GM19438 (cell line): ENCODE results near the gene OLFM4.

Source experiments
- ATAC-seq: cut with Tn5 transposase; IDR thresholded peaks from one replicate; pipeline ENCODE4 v1.9.1; 2021; ENCODE audit warnings: low read depth; ENCODE audit not compliant: unreplicated experiment

OLFM4 gene, protein sequence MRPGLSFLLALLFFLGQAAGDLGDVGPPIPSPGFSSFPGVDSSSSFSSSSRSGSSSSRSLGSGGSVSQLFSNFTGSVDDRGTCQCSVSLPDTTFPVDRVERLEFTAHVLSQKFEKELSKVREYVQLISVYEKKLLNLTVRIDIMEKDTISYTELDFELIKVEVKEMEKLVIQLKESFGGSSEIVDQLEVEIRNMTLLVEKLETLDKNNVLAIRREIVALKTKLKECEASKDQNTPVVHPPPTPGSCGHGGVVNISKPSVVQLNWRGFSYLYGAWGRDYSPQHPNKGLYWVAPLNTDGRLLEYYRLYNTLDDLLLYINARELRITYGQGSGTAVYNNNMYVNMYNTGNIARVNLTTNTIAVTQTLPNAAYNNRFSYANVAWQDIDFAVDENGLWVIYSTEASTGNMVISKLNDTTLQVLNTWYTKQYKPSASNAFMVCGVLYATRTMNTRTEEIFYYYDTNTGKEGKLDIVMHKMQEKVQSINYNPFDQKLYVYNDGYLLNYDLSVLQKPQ

GRCh38 chr13:53028637-53029203, at the start of gene OLFM4:
TSS of gene OLFM4 (plus strand) at chr13:53028813. CDS start at chr13:53028837, 24 bp downstream.
- ATAC-seq: no peak

- no peak for ATAC-seq
Measured at GRCh38 chr13:52978989-52979388, 49.6 kb upstream of the OLFM4 start.

DNA sequence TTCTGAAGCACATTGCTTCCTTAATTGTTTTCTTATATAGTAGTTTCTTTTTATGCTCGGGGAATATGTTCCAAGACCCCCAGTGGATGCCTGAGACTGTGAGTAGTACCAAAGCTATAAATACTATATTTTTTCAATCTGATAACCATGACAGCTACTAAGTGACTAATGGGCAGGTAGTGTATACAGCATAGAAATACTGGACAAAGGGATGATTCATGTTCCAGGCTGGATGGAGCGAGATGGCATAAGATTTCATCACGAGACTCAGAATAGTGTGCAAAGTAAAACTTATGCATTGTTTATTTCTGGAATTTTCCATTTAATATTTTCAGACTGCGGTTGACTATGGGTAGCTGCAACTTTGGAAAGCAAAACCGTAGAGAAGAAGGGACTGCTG, 47.9 kb upstream of the OLFM4 start:
- no peak for ATAC-seq

DNA sequence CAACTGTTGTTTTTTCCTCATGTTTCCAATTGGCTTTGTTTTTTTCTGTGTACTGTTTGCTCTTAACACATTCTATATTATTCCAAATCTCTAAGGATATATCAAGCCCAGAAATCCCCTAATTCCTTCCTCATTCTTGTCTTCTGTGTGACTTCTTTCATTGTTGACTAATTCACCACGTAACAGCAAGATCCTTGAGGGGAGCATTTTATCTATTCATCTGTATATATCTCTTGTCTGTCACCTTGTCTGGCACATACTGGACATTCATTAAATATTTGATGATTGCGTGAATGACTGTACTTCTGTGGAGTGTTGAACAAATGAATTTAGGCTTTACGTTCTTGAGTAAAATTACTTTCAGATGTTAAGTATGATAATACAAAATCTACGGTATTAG, 44.8 kb upstream of the OLFM4 start:
- ATAC-seq: no peak

- ATAC-seq: no peak
Measured at GRCh38 chr13:52984881-52985363, 43.7 kb upstream of the OLFM4 start.

GRCh38 chr13:52991344-52992020, 37.1 kb upstream of the OLFM4 start:
- no peak for ATAC-seq

GRCh38 chr13:52992110-52992509, 36.5 kb upstream of the OLFM4 start:
- ATAC-seq: no peak

GRCh38 chr13:52994051-52994450, 34.6 kb upstream of the OLFM4 start:
- ATAC-seq: no peak

DNA sequence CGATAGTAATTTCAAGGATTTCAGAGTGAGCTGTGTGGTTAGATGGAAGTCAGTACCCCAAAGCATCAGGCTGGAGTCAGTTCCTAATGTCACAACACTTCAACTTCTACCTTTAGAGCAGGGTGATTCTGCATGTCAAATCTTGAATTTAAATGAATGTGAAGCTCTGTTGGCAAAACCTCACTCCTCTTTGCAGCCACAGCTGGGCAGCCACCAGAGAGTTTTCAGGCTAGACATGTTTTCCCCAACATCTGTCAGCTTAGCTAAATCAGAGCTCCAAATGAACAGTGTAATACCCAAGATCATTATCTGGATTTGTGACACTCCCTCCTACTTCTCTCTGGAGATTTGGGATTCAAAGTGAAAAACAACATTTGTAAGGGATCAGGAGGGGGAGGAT, 33.7 kb upstream of the OLFM4 start:
- ATAC-seq: no peak

DNA sequence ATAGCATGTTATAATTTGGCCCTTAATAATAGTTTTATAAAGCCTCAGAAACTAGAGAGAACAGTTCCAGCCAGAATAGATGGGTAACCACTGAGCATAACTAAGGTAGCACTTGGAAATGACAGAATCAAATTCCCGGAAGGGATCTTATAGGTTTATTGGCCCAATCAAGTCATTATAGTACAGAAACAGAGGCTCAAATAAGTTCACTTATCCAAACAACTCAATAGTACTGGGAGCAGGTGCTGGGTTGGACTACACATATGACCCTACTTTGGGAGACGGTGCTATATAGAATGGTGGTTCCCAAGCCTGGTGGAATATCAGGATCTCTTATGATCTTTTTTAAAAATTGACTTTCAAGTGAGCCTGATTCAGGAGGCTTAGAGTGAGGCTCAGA, 32.7 kb upstream of the OLFM4 start:
- no peak for ATAC-seq

DNA sequence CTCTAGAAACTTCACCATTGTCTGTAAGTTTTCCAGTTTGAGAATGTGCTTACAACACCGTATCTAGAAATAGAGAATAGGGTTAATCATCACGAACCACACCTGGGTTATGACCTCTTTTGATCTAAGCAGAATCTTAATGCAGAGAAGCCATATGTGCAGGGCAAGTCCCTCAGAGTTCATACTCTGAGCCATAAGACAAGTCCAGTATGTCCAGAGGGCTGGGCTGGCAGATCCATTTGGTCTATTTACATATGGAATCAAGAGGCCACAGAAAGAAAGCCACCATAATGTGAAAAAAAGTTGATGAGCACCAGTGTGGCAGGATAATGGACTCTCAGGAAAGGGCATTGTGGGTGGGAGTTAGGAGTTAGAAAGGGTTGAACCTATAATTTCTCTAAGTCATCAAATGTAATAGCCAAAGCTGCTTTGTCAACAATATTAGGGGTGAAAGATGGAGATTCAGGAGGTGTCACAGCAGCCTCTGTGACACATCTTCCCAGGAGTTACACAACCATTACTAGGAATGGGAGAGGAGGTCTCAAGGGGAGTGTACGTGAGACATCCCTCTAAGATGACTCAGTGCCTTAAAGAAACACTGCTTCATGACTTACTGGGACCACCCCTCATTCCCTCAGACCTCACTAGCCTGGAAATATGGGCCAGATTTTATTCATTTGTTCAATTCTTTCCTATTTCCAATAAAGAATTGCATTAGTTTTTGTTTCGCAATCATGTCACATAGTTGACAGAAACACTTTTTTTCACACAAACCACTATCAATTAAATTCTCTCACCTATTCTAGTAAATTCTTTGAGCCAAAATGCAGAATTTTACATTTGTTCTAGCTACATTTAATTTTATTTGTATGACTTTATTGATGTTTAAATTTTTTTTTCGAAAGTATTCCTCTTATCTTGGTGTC, 30.4 kb upstream of the OLFM4 start:
- no peak for ATAC-seq

GRCh38 chr13:52999093-52999696, 29.4 kb upstream of the OLFM4 start:
- ATAC-seq: no peak

GRCh38 chr13:53001444-53002225, 27.0 kb upstream of the OLFM4 start:
- ATAC-seq: no peak

GRCh38 chr13:53004573-53004972, 24.0 kb upstream of the OLFM4 start:
- ATAC-seq: no peak

GRCh38 chr13:53005626-53006025, 23.0 kb upstream of the OLFM4 start:
- no peak for ATAC-seq

DNA sequence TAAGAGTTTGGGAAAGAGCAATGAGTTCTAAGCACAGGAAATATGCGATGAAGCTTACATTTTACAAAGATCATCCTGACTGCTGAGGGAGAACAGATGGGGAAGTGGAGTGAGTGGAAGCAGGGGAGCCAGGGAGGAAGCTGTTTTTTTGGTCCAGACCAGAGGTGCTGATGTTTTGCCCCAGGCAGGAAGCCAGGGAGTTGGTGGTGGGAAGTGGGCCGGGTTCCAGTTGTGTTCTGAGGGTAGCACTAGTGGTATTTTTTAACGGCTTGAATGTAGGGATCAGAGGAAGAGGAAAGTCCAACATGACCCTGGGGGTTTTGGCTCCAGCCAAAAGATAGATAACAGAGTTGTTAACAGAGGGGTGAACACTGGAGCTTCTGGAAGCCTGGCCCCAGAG, 20.7 kb upstream of the OLFM4 start:
- no peak for ATAC-seq

GRCh38 chr13:53010374-53011105, 18.1 kb upstream of the OLFM4 start:
- no peak for ATAC-seq

DNA sequence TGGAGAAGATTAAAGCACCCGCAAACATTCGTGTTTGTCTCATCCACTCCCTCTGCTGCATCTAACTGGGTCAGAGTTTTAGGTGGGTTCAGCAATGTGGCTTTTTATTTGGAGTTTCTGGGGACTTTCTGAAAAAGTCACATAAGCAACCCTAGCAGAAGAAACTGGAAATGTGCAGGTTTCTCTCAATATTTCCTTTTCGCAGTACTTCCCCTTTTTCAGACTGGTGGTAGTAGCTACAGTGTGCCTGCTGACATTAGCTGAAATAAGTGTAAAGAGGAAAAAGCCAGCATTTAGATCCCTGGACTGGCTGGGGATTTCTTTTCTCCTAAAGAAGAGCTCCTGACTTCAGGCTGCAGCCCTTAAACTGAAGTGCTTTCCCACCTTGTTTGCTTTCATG, 15.9 kb upstream of the OLFM4 start:
- no peak for ATAC-seq

DNA sequence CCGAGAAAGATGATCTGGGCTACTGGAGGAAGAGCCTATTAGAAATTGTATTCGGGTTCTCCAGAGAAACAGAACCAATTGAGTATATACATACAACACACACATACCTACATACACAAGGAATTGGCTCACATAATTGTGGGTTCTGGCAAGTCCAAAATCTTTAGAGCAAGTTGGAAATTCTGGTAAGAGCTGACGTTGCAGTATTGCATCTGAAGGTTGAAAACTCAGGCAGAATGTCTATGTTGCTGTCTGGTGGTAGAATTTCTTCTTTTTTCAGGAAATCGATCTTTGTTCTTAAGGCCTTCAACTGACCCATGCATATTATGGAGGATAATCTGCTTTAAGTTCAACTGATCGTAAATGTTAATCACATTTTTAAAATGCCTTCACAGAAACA, 15.5 kb upstream of the OLFM4 start:
- no peak for ATAC-seq
